Chondrocyte (in vitro differentiated cells): ENCODE data around the gene SLC25A41. TPM values are rescaled to one million over a fixed set of nuclear protein-coding genes. Genes with fewer than 3 reads are reported as not detected.

ENCODE experiments used
- DNase-seq: peaks from one replicate; pipeline ENCODE4 v3.0.0; 2021; ENCODE audit warnings: mixed read lengths, low spot score
- H3K27ac Mint-ChIP-seq: one replicate; pipeline ENCODE4 v1.8.0; 2021; ENCODE audit warnings: mild to moderate bottlenecking, moderate library complexity, mixed read lengths; ENCODE audit not compliant: unreplicated experiment
- H3K27me3 Mint-ChIP-seq: 2 replicates; pipeline ENCODE4 v1.8.0; 2021; ENCODE audit warnings: low read depth, mixed read lengths
- H3K36me3 Mint-ChIP-seq: 2 replicates; pipeline ENCODE4 v1.8.0; 2021; ENCODE audit warnings: low read depth, mixed read lengths
- H3K4me1 Mint-ChIP-seq: 2 replicates; pipeline ENCODE4 v1.8.0; 2021; ENCODE audit warnings: low read depth, mild to moderate bottlenecking, mixed read lengths
- H3K4me3 Mint-ChIP-seq: one replicate; pipeline ENCODE4 v1.8.0; 2021; ENCODE audit warnings: mild to moderate bottlenecking, moderate library complexity, mixed read lengths; ENCODE audit not compliant: unreplicated experiment
- H3K9me3 Mint-ChIP-seq: 2 replicates; pipeline ENCODE4 v1.8.0; 2021; ENCODE audit warnings: low read depth, mixed read lengths
- total RNA-seq: library from RNA; stranded (reverse); gene quantifications from 3 replicates; pipeline ENCODE4 v1.2.1, GENCODE V29; 2021
- TF ChIP-seq, protein P1 (sequence below): fragments of 200-600 bp; sonication (generic); IDR thresholded peaks from 2 replicates; pipeline ENCODE4 v1.5.0; 2021; ENCODE audit warnings: antibody characterized with exemption, mild to moderate bottlenecking, moderate library complexity

SLC25A41 gene
- total RNA-seq, 1 donor from 2014 or later = 0.20 TPM

GRCh38 chr19:6416658-6417405 lies 16.7 kb downstream of the SLC25A41 start:
- Mint-ChIP-seq H3K27me3 (no peaks in the 10 kb centered on the region), H3K36me3 (peaks cover 13% of the 10 kb centered on the region), H3K4me3 (no peak overlapping the region), H3K27ac (no peak overlapping the region), H3K4me1 (peaks cover 5% of the 10 kb centered on the region), H3K9me3 (no peaks in the 10 kb centered on the region)
- DNase-seq = no peak
- TF ChIP-seq, protein P1, sequence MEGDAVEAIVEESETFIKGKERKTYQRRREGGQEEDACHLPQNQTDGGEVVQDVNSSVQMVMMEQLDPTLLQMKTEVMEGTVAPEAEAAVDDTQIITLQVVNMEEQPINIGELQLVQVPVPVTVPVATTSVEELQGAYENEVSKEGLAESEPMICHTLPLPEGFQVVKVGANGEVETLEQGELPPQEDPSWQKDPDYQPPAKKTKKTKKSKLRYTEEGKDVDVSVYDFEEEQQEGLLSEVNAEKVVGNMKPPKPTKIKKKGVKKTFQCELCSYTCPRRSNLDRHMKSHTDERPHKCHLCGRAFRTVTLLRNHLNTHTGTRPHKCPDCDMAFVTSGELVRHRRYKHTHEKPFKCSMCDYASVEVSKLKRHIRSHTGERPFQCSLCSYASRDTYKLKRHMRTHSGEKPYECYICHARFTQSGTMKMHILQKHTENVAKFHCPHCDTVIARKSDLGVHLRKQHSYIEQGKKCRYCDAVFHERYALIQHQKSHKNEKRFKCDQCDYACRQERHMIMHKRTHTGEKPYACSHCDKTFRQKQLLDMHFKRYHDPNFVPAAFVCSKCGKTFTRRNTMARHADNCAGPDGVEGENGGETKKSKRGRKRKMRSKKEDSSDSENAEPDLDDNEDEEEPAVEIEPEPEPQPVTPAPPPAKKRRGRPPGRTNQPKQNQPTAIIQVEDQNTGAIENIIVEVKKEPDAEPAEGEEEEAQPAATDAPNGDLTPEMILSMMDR = no peak

GRCh38 chr19:6415591-6416190 lies 17.9 kb downstream of the SLC25A41 start:
- Mint-ChIP-seq H3K27ac (no peak overlapping the region), H3K27me3 (no peaks in the 10 kb centered on the region), H3K36me3 (peaks cover 13% of the 10 kb centered on the region), H3K4me3 (no peak overlapping the region), H3K4me1 (no peaks in the 10 kb centered on the region), H3K9me3 (no peaks in the 10 kb centered on the region)
- DNase-seq = no peak
- TF ChIP-seq, protein P1 = no peak

DNA sequence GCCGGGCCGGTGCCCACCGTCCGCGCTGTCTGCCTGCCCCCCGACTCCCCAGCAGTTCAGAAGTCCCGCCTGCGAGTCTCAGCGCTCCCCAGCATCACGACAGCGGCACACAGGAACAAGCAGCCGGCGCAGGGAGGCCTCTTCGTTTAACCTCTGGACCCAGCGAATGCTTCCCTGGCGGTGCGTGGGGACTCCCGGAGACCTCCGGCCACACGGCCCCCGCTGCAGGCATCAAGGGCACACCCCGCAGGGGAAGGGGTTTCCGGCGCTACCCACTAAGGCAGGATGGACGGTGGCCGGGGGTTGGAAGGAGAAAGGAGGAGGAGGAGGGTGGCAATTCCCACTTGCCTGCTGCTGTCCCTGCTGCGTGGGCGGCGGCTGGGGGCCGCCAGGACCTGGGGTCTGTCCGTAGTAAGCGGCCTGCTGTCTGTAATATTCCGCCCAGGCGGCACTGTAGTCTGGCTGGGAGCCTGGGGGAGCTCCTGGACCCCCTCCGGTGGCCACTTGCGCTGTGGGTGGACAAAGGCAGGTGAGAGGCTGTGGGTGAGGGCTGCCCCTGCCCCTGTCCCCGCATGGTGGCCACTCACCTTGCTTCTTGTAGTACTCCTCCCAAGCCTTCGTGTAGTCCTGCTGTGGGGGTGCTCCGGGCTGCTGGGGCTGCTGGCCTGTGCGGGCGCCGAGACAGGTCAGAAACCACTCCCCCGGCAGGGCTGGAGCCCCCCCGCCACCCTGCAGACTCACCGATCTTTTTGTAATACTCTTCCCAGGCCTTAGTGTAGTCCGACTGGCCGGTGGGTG lies 18.6 kb downstream of the SLC25A41 start:
- Mint-ChIP-seq H3K27ac (no peak overlapping the region), H3K9me3 (no peaks in the 10 kb centered on the region), H3K36me3 (peaks cover 12% of the 10 kb centered on the region), H3K4me3 (no peak overlapping the region), H3K27me3 (no peaks in the 10 kb centered on the region), H3K4me1 (no peaks in the 10 kb centered on the region)
- DNase-seq = no peak
- TF ChIP-seq, protein P1 = no peak

- Mint-ChIP-seq H3K27ac (no peak overlapping the region), H3K4me1 (no peaks in the 10 kb centered on the region)
- no peak for DNase-seq
Observed at GRCh38 chr19:6413721-6414643, 19.6 kb downstream of the SLC25A41 start.

More at GRCh38 chr19:6413721-6414643, 19.6 kb downstream of the SLC25A41 start:
- no peaks in the 10 kb centered on the region for H3K27me3 Mint-ChIP-seq
- no peaks in the 10 kb centered on the region for H3K9me3 Mint-ChIP-seq
- H3K4me3 Mint-ChIP-seq = no peak overlapping the region
- H3K36me3 Mint-ChIP-seq = peaks cover 9% of the 10 kb centered on the region
- TF ChIP-seq, protein P1 = no peak
